NCI-H526 treated with DMSO at 0.1 percent for 48 hours (cell line): Measurements from ENCODE around the gene MARVELD1.
"Not testable (repeated sequence)": the region's sequence is repeated elsewhere in the genome, so short reads cannot be mapped to it uniquely, and the experiment has no call there.

Experiments
- DNase-seq: peaks from one replicate; lab custom pipeline; 2025; lab: John Stamatoyannopoulos, UW

MARVELD1 gene

DNA sequence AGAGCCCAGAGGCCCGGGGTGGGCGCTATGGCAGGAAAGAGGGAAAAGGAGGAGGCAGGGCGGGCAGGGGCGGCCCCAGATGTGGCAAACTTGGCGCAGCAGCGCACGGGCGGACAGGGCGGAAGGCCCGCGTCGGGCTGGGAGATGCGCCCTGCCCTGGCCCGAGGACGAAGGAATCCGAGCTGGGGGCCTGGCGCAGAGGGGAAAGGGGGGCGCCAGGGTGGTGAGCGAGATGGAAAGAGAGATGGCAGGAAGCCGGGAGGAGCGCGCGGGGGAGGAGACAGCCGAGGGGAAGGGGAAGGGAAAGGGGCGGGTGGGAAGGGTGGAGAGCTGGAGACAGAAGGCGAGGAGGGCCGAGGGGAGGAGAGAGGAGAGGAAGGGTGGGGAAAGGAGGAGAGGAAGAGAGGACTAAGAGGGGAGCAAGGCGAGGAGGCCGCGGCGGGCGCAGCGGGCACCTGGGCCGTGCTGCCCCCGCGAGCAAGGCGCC, at the start of gene MARVELD1:
TSS of gene MARVELD1 (plus strand) at position 392 of the 487 bp plus-strand sequence. CDS start 147 bp downstream, outside the sequence.
- no peak for DNase-seq

DNA sequence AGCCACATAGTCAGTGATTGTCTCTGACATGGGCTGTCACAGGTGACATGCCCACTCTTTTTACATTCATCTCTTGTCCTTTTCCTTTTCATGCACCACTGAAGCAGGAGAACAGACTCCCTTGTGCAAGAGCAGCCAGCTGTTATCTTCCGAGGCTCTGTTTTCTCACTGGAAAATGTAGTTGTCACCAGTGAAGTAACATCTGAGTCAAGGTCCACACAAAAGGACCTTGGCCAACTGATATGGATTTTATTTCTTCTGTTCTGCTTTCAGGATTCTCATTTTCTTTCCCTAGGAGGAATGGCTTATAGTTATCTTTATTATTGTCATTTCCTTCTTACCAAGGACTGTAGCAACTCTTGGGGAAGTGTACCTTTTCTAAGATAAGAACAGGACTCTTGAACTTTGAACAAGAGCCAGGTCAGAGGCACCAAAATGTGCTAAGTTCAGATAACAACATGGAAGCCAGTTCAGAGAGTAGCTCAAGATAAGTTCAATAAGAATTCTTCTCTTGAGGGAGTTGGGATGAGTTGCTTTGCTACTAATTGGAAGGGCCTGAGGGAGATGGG, 49.2 kb upstream of the MARVELD1 start:
- DNase-seq = no peak

DNA sequence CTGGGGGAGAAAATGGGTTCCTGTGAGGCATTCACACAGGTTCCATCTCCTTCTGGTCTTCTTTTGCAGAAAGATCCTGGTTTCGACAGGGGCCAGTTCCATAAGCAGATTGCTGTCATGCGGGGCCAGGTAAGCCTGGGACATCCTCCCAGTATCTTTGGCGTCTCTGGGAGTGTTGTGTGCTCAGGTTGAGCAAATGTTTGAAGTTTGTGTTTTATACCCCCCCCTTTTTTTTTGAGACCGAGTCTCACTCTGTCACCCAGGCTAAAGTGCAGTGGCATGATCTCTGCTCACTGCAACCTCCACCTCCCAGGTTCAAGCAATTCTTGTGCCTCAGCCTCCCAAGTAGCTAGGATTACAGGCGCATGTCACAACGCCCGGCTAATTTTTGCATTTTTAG, 46.5 kb upstream of the MARVELD1 start:
- no peak for DNase-seq

DNA sequence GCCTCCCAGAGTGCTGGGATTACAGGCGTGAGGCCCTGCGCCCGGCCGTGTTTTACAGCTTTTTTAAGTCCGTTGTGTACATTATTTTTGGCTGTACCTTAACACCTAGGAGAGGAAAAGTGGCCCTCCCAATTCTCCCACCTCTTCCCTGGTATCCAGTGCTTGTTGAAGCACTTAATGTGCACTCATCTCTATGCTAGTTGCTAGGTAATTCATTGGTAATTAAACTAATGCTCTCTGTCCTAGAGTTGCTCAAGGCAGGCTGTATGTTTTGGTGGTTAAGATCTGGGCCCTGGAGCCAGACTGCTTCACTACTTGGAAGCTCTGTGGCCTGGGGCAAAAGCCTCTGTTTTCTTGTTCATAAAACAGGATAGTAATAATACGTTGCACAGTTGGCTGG, 46.1 kb upstream of the MARVELD1 start:
- no peak for DNase-seq

DNA sequence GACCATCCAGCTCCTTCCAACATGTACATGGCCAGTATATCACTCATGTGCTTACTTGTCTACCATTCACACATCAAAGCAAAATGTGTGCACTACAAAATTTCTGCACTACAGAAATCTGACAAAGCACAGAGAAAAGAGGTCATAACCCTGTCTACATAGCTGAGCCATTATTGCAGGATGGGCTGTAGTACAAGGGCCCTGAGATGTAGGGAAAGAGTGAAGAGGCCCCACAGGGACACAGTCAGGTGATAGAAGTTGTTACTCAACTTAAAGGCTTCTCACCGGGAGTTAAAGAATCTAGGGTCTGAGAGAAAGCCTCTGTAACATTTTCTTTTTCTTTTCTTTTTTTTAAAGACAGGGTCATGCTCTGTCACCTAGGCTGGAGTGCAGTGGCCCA, 44.0 kb upstream of the MARVELD1 start:
- DNase-seq = no peak

DNA sequence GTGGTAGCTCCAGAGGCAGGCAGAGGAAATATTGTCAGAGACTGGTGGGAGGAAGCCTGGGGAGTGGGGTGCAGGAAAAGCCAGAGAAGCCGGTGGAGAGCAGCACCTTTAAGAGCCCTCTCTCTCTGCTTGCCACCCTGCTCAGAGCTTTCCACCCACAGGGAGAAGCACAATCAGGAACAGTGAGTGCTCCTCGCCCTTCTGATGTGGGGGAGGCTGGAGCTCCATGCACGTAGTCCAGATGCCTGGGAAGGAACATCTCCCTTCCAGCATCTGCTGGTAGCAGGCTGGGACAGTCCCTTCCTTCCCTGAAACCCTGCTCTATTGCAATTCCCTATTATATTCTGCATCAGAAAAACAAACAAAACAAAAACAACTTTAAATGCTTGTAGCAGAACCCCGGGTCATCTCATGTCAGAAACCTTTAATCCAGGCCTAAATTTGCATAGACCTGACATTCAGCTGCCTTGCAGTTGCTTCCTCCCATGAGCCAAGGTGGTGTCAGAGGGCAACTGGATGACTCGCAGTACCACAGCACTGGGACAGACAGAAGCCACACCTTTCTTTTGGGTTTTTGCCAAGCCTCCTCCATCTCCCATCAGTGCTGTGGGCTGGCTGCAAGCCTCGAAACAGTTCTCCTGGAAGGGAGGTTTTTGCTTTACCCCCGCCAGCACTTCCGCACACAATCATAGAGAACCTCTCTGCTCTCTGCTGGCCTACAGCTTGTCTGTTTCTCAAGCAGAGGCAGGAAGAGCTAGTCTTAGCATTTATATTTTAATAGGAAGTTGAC, 39.6 kb upstream of the MARVELD1 start:
- no peak for DNase-seq

DNA sequence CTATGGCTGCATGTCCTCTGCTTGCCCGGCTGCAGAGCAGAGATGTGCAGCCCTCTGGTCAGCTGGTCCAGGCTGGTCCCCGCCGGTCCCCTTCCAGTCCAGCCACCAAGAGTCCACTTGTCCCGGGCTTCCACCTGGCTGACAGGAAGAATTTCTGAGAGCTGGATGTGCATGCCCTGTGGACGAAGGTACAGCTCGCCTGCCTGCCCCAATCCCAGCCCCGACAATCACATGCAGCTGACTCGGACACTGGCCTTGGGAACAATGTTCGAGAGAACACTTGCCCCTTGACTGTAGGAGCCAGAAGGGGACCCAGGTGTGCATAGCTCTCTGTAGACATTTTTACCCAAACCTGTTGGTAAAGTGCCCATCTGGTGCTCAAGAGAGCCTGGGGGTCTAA, 38.3 kb upstream of the MARVELD1 start:
- DNase-seq = no peak

DNA sequence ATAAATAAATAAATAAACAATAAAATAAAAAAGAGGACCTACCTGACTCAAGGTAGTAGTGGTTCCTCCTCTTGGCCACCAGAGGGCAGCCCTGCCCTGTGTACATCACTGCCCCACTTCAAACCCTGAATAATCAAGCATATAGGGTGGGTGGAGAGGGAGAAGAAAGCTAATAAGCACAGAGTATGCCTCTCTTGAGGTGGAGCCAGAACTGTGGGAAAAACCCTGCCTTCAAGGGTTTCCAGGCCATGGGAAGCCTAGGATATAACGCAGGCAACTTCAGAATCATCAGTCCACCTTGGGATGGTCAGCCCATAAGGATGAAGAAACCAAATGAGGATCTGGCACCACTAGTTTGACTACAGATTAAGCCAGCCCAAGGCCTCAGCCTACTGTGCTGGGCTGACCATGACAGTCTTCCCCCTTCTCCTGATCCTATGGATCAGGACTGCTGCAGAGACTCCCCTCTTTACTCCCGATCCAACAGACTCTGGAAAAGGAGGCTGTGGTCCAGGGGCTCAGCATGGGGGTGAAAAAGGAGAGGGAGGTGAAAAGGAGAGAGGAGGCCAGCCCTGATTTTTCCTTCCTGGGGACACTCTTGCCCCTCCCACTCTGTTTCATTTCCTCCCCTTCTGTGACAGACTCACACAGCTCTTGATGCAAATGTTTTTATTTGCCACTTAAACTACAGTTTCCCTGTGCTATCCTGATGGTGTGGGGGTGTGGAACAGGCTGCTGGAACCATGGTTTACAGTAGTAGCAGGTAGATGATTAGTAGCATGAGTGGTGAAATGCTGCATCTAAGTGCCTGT, 36.6 kb upstream of the MARVELD1 start:
- DNase-seq = peak; percentile 8

DNA sequence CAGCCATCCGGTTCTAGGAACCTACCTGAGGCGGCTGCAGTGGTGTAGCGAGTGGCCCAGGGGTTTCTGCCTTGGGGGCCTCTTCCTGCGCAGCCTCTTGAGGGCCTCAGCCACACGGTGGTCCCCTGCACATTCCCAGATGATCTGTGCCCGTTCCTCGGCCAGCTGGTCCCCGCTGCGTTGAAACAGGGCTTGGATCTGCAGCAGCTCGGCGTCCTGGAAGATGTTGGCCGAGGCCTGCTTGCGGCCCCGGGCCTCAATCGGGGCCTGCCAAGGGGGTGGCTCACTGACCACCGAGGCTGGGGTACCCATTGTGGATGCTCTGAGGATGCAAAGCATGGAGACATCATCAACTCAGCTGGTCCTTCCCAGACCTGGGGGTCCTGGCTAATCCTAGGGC, 33.9 kb upstream of the MARVELD1 start:
- no peak for DNase-seq

DNA sequence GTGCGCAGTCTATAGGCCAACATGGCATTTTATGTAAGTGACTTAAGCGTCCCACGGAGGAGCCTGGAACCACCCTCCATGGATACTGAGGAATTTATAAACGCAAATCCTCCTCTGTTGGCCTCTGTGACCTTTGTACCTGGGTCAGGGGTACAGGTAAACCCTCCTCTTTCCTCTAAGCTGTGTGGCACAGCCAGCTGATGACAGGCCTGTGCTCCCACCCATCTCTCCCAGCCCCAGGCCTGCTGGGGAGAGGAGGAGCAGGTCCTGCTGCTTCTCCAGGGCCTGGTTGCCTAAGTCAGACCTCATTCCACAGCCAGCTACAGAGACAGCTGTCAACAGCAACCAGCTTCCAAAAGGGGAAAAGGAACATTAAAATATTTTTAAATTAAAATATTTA, 31.5 kb upstream of the MARVELD1 start:
- DNase-seq = no peak

DNA sequence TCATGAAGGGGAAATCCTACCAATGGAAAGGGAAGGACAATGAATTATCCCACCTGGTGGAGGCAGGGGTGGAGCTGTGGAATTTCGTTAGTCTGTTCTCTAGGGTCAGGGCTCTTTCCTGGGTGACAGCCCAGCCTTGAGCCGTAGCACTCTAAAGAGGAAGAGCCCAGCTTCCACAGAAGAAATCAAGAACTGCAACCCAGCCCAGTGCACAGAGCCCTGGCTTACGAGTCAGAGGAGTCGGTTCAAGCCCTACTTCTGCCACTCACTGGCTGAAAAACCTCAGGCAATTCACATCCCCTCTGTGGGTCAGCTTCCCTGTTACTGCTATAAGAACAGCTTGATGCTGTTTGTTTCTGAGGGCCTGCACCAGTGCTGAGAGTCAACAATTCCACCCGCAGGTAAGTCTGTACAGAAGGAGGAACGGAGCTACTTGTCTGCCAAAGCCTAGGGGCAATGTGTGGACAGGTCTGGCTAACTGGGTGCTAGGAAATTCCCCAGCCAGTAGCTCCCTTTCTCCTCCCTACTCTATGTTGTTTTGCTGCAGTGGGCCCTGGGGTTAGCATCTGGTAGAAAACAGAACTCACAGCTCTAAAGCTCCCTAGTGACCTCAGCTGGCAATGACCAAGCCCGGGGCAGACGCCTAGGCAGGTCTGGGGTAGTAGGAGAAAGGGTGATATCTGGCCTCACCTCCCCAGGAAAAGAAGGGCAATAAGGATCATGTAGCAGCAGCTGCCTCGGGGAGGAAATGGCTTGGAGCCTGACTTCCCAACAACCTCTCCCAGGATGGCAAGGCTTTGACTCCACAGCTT, 29.8 kb upstream of the MARVELD1 start:
- DNase-seq = no peak

DNA sequence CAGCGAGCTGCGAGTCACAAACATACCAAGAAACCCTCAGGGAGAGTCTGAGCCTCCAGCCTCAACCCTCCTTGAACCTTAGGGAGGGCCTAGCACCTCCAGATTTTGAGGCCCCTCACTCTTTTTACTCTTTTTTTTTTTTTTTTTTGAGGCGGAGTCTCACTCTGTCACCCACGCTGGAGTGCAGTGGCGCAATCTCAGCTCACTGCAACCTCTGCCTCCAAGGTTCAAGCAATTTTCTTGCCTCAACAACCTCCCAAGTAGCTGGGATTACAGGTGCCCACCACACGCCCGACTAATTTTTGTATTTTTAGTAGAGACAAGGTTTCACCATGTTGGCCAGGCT, 29.2 kb upstream of the MARVELD1 start:
- not testable (repeated sequence) for DNase-seq

DNA sequence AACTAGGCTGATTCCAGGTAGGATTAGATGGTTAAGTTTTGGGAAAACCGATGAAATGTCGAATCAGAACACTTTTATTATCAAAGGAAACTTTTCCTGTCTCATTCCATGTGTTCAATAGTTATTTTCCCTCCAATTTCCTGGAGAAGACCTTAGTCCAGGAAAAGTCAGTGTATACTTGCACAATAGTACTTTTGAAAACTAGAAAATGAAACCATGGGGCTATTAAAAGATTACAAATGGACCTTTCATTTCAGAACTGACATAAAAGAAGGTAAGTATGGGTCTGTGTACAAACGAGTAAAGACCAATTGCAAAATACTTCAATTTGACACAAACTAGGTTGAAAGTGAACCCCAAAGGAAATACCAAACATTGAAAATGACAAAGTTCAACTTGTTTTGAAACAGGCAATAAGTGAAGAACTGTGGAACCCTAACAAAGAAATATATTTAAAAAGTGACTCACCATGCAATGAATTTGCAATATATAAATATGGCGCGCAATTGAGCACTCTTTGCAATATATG, 28.6 kb upstream of the MARVELD1 start:
- DNase-seq = no peak

DNA sequence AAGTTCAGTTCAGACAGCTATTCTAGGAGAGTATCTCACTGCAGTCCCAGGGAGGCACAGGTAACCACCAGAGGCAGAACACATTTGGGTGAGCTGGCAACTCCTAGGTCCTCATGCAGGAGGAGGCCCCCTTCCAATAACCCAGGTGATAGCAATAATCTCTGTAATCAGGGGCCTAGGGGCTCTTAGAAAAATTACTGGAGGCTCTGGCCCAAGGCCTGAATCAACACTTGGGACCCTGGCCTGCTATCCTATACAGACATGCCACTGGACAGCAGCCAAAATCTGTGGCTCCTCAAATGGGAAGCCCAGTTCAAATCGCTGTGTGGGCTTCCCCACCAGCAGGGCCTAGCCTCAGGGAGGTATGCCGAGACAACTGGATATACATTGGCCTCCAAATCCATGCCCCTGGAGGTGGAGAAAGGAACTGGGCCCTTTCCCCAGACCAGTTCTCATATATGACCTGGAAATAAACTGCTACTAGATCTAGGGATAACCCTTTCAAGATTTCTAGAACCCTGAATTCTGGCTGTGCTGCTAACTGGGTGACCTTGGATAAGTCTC, 28.1 kb upstream of the MARVELD1 start:
- DNase-seq = no peak

DNA sequence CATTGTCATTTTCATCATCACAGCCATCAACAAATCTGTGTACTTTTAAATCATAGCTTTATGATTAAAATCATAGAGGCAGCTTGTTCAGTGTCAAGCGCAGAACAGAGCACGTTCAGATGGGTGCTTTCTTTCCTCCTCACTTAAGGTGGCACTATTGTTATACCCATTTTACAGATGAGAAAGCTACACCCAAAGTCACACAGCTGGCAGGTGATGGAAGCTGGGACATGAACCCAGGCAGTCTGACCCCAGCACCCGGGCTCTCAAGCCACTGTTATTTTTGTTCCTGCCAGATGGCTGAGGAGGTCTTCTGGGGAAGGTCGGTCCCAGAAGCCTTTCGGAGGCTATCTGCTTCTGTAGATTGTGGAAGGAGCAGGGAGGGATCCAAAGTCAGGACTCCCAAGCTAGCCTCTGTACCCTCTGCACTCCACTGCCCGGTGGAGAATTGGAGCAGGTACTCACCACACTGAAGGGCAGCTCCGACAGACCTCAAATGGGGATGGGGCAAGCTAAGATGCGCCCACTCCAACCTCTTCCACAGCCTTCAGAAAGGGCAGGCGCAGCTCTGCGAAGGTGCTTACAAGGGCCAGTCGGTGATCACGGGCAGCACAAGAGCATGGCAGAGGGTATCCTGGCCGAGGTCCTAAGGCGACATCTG, 27.1 kb upstream of the MARVELD1 start:
- DNase-seq = no peak

DNA sequence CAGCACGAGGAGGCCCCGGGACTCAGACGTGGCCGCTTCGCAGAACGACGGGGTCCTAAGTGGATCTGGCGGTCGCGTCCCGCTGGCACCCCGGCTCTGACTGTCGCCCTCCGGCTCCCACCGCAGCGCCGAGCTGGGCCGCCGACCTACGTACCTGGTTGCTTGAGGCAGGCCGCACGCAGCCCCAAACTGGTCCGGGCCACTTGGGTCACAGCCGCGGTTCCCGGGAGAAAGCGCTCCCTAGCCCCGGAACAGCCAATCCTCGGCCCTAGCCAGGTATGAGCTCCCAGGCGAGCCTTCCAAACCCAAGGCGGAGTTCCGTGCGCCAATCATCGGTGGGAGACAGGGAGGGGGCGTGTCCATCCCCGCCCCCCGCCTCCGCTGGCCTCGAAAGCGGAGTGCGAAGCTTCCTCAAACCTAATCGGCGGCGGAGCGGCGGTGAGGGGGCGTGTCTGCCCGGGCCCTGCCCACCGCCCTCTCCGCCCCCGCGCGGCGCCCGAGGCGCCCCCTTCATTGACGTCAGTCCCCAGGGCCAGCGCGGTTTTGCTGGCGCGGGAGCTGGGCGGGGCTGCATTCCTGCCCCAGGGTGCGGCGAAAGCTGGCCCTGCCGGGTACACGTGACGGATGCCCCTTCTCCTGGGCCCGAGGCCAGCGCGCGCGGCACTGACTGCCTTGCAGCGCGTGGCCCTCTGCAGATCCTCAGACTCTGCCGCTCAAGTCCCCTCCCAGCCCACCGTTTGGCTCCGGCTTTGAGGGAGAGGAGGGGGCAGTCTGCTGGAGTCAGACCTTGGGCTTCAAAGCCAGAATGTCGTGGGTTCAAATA, 26.4 kb upstream of the MARVELD1 start, which contains the start of gene AVPI1:
TSS of gene AVPI1 (minus strand) at position 280 of the 823 bp plus-strand sequence. CDS start 7,336 bp downstream, outside the sequence.
- DNase-seq = peak; percentile 91

DNA sequence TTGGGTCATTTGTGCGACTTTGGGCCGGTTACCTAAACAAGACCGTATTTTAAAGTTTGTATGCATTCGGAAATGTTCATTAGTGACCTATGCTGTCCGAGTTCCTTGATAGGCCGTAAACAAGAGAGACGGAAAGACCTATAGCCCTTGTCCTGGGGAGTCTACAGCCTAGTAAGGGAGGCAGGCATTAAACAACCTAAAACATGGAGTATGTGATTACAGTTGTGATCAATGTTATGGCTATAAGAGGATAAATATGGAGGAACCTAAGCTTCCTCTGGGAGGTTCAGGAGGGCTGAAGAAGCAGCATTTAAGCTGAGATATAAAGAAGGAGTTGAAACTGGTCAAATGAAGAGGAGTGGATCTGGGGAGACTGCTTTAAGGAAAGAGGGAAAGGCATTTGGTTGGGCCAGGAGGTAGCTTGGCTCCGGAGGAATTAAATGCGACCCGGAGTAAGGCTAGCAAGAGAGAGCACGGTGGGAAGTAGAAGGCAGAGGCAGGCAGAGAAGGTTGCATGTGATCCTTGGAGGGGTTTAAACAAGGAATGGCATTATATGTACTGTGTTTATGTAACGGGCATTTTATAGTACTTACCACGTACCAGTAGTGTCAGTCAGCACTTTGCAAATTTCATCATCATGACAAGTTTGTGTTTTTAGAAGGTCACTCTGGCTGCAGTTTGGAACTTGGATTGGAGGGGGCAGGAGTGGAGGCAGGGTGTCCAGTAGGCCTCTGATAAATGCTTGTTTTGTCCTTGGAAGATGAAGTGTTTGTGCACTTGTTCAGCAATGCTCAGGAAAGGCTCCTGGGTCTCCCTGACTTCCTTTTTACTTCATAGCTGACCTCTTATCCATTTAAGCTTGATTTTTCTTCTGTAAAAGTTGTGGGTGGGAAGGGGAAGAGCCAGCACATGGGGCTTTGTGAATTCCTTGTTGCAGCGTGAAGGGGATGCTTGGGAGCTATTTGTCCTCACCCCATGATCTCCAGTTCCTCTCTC, 25.4 kb upstream of the MARVELD1 start:
- no peak for DNase-seq

DNA sequence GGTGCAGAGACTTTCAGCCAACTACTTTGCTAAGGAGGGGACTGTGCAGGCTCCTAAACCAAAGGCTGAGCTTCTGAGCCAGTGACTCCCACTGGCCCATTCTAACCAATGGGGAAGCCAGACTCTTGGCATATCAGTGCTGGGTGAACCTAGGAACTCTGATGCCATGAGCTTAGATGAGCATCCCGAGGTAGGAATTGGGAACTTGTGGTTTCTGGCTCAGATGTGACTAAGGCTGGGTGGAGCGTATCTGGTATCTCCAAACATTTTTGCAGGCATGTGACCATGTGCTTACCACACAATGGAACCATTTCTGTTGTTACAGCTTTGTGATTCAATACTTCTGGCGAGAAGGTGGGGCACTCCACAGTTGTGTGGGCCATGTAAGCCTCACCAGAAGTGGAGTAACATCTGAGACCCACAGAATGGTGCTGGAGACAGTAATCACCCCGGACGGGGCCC, 23.9 kb upstream of the MARVELD1 start:
- DNase-seq = no peak
